ENCODE results near the gene SCLY. TPM values are rescaled to one million over a fixed set of nuclear protein-coding genes. Genes with fewer than 3 reads are reported as not detected.

SCLY gene
- total RNA-seq, 2 experiments from 2014 or later: 29.1 to 53.8 TPM

Other genes starting within 250 kb of the SCLY start
- gene RAMP1, start 201.4 kb upstream of the SCLY start, total RNA-seq: 1 to 10 TPM in 1 of 2 experiments, under 1 TPM in 1; 0.64 to 3.9 TPM
- 10 to 100 TPM; 22.1 to 44.1 TPM for gene UBE2F, start 94.0 kb upstream of the SCLY start, total RNA-seq
- under 1 TPM in 1 of 2 experiments, not detected in 1; 0.05 TPM for gene ESPNL, start 39.3 kb downstream of the SCLY start, total RNA-seq
- not detected for gene KLHL30, start 77.7 kb downstream of the SCLY start, total RNA-seq
- not detected for gene ERFE, start 98.0 kb downstream of the SCLY start, total RNA-seq
- gene ILKAP, start 142.7 kb downstream of the SCLY start, total RNA-seq: 10 to 100 TPM; 52.6 to 61.7 TPM
- gene HES6, start 179.0 kb downstream of the SCLY start, total RNA-seq: 1 to 10 TPM; 3.0 to 4.0 TPM
- gene PER2, start 227.6 kb downstream of the SCLY start, total RNA-seq: 10 to 100 TPM in 1 of 2 experiments, 1 to 10 TPM in 1; 9.1 to 11.5 TPM

Measured in activated CD8-positive, alpha-beta memory T cell treated with anti-CD3 and anti-CD28 coated beads, Interleukin-2, amount 10 ng/mL, durations not matched to agents 7 days and 5 days (primary cell).